Activated T-cell treated with anti-CD3 and anti-CD28 coated beads, Interleukin-2, amount 50 U/mL, for 72 hours (primary cell): ENCODE results near the gene KIF22. TPM values are rescaled to one million over a fixed set of nuclear protein-coding genes. Genes with fewer than 3 reads are reported as not detected.

Experiments used
- ATAC-seq, 2 donors: fragments of 150-1000 bp; cut with Tn5 transposase; replicated peaks in 1 of 2; 2 replicates each; pipeline ENCODE4 v1.10.0; 2021; ENCODE audit warnings: moderate library complexity in 2 of 2, mild to moderate bottlenecking in 1 of 2
- DNase-seq, 2 donors: peaks; one replicate each; pipeline ENCODE4 v3.0.0; 2021 to 2022; ENCODE audit warnings: mixed read lengths in 1 of 2
- H3K27ac Mint-ChIP-seq: one replicate; pipeline ENCODE4 v1.8.0; 2022; ENCODE audit warnings: mild to moderate bottlenecking, moderate library complexity, mixed read lengths
- H3K27me3 Mint-ChIP-seq: one replicate; pipeline ENCODE4 v1.8.0; 2022; ENCODE audit warnings: low read depth, mixed read lengths
- H3K36me3 Mint-ChIP-seq, 2 donors: one replicate each; pipeline ENCODE4 v1.8.0; 2022; ENCODE audit warnings: mixed read lengths in 2 of 2, mild to moderate bottlenecking in 1 of 2; ENCODE audit not compliant: insufficient read depth in 2 of 2
- H3K4me1 Mint-ChIP-seq: one replicate; pipeline ENCODE4 v1.8.0; 2022; ENCODE audit warnings: low read depth, mixed read lengths
- H3K4me3 Mint-ChIP-seq, 2 donors: one replicate each; pipeline ENCODE4 v1.8.0; 2022; ENCODE audit warnings: mild to moderate bottlenecking in 2 of 2, mixed read lengths in 2 of 2, moderate library complexity in 2 of 2
- H3K9me3 Mint-ChIP-seq, 2 donors: one replicate each; pipeline ENCODE4 v1.8.0; 2022; ENCODE audit warnings: mixed read lengths in 2 of 2
- total RNA-seq, 2 donors: library from RNA; stranded (reverse); gene quantifications; one replicate each; pipeline ENCODE4 v1.2.3, GENCODE V29; 2022

The KIF22 gene
- total RNA-seq, 2 donors from 2014 or later = 153 to 180 TPM

GRCh38 chr16:29809031-29809747 lies 18.6 kb downstream of the KIF22 start:
- no peak for ATAC-seq
- Mint-ChIP-seq H3K36me3 (peaks cover 13 to 19% of the 10 kb centered on the region in 2 donors), H3K27ac (peak overlapping the region; percentile 39), H3K27me3 (no peaks in the 10 kb centered on the region), H3K4me3 (peak overlapping the region; percentile 87 to 95), H3K9me3 (no peaks in the 10 kb centered on the region), H3K4me1 (peaks cover 68% of the 10 kb centered on the region)
- DNase-seq = peak in 1 of 2 donors; percentile 11

- DNase-seq (peak; percentile 50 to 53), ATAC-seq (no peak)
- peak overlapping the region; percentile 19 for H3K27ac Mint-ChIP-seq
- peaks cover 71% of the 10 kb centered on the region for H3K4me1 Mint-ChIP-seq
- peaks cover 10 to 15% of the 10 kb centered on the region in 2 donors for H3K36me3 Mint-ChIP-seq
- H3K4me3 Mint-ChIP-seq = peak overlapping the region; percentile 86 to 95
- no peaks in the 10 kb centered on the region for H3K9me3 Mint-ChIP-seq
- no peaks in the 10 kb centered on the region for H3K27me3 Mint-ChIP-seq
Measured at GRCh38 chr16:29809850-29810698, 19.5 kb downstream of the KIF22 start.

DNA sequence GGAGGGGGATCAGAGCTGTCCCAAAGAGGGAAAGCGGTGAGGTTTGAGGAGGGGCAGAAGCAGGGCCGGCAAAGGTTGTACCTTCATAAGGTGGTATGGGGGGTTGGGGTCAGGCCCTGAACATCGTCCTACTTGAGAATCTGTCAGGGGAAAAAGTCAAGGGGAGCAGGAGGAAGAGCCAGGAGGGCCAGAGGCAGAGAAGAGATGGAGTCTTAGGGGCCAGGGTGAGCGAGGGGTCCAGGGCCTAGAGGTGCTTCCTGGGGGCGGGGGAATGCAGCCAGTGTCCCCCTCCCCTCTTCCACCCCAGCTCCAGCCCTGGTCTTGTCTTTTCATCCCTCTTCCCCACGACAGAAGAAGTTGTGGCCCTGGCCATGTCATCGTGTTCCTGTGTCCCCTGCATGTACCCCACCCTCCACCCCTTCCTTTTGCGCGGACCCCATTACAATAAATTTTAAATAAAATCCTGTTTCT lies 20.2 kb downstream of the KIF22 start:
- DNase-seq (no peak), ATAC-seq (no peak)
- Mint-ChIP-seq H3K9me3 (no peaks in the 10 kb centered on the region), H3K27me3 (no peaks in the 10 kb centered on the region), H3K4me3 (peak overlapping the region; percentile 86 to 95), H3K4me1 (peaks cover 73% of the 10 kb centered on the region), H3K36me3 (peaks cover 7 to 13% of the 10 kb centered on the region in 2 donors), H3K27ac (peak overlapping the region; percentile 16)

DNA sequence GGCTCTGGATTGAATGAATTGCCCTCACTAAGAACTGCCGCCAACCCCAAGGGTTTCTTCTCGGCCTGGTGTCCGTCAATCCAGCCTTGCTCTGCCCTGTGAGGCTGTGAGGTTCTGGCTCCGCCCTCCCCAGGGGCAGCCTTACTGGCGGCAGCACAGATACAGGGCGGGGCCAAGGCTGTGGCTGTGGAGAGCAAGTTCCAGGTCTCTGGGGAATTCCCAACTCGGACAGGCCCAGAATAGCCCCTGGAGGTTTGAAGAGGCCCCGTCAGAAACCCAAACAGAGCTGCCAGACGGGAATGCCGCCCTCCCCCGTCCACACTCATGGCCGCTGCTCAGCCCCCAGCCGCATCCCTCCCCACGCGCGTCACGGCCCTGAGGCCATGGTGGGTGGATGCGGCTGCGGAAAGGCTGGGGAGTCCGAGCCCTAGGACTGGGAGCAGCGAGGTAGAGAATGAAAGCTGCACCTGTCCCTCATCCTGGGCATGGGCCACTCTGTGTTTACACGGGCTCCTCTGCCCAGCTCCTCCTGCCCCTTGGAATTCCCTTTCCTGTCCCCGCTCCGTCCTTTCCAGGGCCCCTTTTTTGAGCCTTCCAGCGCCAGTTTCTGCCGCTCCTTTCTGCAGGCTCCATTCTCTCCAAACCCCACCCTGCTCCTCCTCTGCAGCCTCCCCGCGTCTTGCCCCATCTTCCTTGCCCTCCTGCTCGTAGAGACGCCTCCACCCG lies 20.8 kb downstream of the KIF22 start:
- H3K9me3 Mint-ChIP-seq = no peaks in the 10 kb centered on the region
- peak overlapping the region; percentile 86 to 95 for H3K4me3 Mint-ChIP-seq
- DNase-seq = peak; percentile 83 to 87
- no peaks in the 10 kb centered on the region for H3K27me3 Mint-ChIP-seq
- peak; percentile 39 to 50 for ATAC-seq
- H3K4me1 Mint-ChIP-seq = peaks cover 75% of the 10 kb centered on the region
- H3K36me3 Mint-ChIP-seq = peaks cover 7 to 13% of the 10 kb centered on the region in 2 donors
- H3K27ac Mint-ChIP-seq = no peak overlapping the region

DNA sequence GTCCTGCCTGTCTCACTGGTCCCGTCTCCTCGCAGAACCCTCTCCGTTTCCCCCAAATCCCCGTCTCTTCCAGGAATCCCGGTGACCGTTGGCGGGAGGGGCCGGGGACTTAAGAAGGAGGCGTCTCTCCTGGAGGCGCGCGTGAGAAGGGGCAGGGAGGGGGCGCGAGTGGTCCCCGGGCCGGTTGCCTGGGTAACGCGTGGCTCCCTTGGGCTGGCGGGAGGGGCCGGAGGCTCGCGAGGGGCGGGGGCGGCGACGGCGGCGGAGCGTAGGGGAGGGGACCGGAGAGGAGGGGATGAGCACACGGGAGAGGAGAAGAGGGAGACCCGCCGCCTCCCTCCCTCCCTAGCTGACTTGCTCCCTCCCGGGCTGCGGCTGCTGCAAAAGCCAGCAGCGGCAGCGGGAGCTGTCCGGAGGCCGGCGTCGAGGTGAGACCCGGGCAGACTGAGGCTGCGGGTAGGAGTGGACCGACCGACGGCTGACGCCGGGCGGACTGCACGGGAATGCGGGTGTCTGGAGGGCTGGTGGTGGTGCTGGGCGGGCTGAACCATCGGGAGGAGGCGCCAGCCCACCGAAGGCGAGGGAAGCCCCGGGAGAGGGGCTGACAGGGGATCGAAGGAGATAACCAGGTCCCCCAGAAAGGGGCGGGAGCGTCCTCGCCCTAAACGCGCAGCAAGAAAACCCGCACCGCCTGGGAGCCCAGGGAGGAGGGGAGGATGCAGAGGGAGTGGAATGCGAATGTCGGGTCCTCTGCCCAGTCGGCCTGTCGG lies 21.5 kb downstream of the KIF22 start, which contains the start of gene PRRT2:
Gene PRRT2 (plus strand): TSS at position 298 of the 770 bp plus-strand sequence. CDS start 862 bp downstream, outside the sequence.
- DNase-seq (peak; percentile 62 to 65), ATAC-seq (no peak)
- Mint-ChIP-seq H3K27me3 (no peaks in the 10 kb centered on the region), H3K9me3 (no peaks in the 10 kb centered on the region), H3K4me3 (peak within 1 kb of the TSS; percentile 86 to 95), H3K4me1 (peaks cover 80% of the 10 kb centered on the region), H3K27ac (no peak within 1 kb of the TSS), H3K36me3 (peaks cover 7 to 15% of the 10 kb centered on the region in 2 donors)

DNA sequence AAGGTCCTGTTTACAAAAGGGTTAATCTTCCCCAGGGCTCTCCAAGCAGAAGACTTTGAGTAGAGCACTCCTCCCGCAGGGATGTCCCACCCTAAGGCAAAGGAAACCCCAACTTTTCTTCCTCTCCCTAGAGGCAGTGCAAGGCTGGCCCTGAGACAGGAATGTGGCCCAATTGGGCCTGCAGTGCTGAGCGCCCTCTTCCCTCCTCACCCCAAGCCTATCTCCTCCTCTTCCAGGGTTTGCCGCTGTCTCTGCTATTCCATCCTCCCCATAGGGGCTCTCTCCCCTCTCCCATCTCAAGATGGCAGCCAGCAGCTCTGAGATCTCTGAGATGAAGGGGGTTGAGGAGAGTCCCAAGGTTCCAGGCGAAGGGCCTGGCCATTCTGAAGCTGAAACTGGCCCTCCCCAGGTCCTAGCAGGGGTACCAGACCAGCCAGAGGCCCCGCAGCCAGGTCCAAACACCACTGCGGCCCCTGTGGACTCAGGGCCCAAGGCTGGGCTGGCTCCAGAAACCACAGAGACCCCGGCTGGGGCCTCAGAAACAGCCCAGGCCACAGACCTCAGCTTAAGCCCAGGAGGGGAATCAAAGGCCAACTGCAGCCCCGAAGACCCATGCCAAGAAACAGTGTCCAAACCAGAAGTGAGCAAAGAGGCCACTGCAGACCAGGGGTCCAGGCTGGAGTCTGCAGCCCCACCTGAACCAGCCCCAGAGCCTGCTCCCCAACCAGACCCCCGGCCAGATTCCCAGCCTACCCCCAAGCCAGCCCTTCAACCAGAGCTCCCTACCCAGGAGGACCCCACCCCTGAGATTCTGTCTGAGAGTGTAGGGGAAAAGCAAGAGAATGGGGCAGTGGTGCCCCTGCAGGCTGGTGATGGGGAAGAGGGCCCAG lies 22.4 kb downstream of the KIF22 start:
- no peak for DNase-seq
- Mint-ChIP-seq H3K4me1 (peaks cover 88% of the 10 kb centered on the region), H3K27ac (no peak overlapping the region)

GRCh38 chr16:29813644-29814562 lies 23.4 kb downstream of the KIF22 start:
- Mint-ChIP-seq H3K27ac (no peak overlapping the region), H3K9me3 (no peaks in the 10 kb centered on the region), H3K4me3 (peak overlapping the region; percentile 10 to 20), H3K36me3 (peaks cover 8 to 20% of the 10 kb centered on the region in 2 donors), H3K27me3 (no peaks in the 10 kb centered on the region), H3K4me1 (peaks cover 88% of the 10 kb centered on the region)
- DNase-seq = peak in 1 of 2 donors; percentile 16
- no peak for ATAC-seq

More for the DNA sequence above, 22.4 kb downstream of the KIF22 start:
- Mint-ChIP-seq H3K9me3 (no peaks in the 10 kb centered on the region), H3K36me3 (peaks cover 8 to 16% of the 10 kb centered on the region in 2 donors), H3K27me3 (no peaks in the 10 kb centered on the region), H3K4me3 (peak overlapping the region; percentile 86 to 95)
- no peak for ATAC-seq

- H3K4me1 Mint-ChIP-seq = peaks cover 91% of the 10 kb centered on the region
- H3K9me3 Mint-ChIP-seq = no peaks in the 10 kb centered on the region
Measured at GRCh38 chr16:29814592-29814991, 24.0 kb downstream of the KIF22 start.

DNA sequence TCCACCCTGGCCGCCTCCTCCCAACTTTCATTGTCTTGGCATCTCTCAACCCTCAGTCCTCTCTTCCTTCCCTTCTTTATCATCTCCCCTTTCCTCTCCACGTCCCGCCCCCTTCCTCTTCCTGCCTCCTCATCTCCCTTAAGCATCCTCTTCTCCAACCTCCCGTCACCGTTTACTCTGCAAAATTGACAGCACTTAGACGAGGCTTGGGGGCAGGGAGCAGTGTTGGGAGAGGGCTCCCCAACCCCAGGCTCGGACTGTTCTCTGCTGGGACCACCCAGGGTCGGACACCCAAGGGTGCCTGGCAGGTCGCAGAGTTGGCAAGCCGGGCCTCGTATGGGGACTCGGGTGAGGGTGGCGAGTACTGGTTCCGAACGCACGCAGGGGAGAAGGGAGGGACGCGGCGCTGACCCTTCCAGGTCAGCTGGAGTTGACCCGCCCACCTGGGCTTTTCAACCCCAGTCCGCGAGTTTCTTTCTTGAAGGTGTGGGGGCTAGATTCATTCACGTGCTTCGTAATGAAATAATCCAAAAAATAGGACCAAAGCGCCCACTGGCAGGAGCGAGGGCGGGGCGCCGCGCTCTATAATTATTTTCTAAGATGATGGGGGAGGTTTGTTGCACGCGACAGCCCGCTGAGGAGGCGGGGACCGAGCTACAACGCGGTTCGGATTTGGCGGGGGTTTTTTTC lies 24.6 kb downstream of the KIF22 start:
- peaks cover 91% of the 10 kb centered on the region for H3K4me1 Mint-ChIP-seq
- H3K27ac Mint-ChIP-seq = peak overlapping the region; percentile 91
- DNase-seq (peak in 1 of 2 donors; percentile 41), ATAC-seq (no peak)
- H3K36me3 Mint-ChIP-seq = peaks cover 10 to 27% of the 10 kb centered on the region in 2 donors
- H3K4me3 Mint-ChIP-seq = peak overlapping the region; percentile 91 to 99
- H3K27me3 Mint-ChIP-seq = no peaks in the 10 kb centered on the region
- H3K9me3 Mint-ChIP-seq = no peaks in the 10 kb centered on the region

More at GRCh38 chr16:29814592-29814991, 24.0 kb downstream of the KIF22 start:
- peaks cover 10 to 25% of the 10 kb centered on the region in 2 donors for H3K36me3 Mint-ChIP-seq
- no peaks in the 10 kb centered on the region for H3K27me3 Mint-ChIP-seq
- ATAC-seq = no peak
- peak overlapping the region; percentile 91 to 99 for H3K4me3 Mint-ChIP-seq
- DNase-seq = no peak
- peak overlapping the region; percentile 36 for H3K27ac Mint-ChIP-seq
